HUES48 (cell line): ENCODE measurements around the gene GSTM5.
"Not testable (repeated sequence)": the region's sequence is repeated elsewhere in the genome, so short reads cannot be mapped to it uniquely, and the experiment has no call there.

Source experiments
- H3K27ac ChIP-seq: one replicate; pipeline ENCODE4 v1.7.0; 2013; ENCODE audit warnings: low read depth, low read length, inconsistent platforms
- H3K27me3 ChIP-seq: 2 replicates; pipeline ENCODE4 v1.6.1; 2013; ENCODE audit warnings: mild to moderate bottlenecking, low read length; ENCODE audit not compliant: control insufficient read depth, insufficient read depth
- H3K36me3 ChIP-seq: 2 replicates; pipeline ENCODE4 v1.6.1; 2013; ENCODE audit warnings: low read length; ENCODE audit not compliant: control insufficient read depth, insufficient read depth
- H3K4me1 ChIP-seq: 2 replicates; pipeline ENCODE4 v1.6.1; 2013; ENCODE audit warnings: mild to moderate bottlenecking, low read length; ENCODE audit not compliant: control insufficient read depth, insufficient read depth
- H3K4me3 ChIP-seq: 2 replicates; pipeline ENCODE4 v1.5.1; 2013; ENCODE audit warnings: mild to moderate bottlenecking, low read depth, low read length
- H3K9ac ChIP-seq: 2 replicates; pipeline ENCODE4 v1.6.1; 2013; ENCODE audit warnings: mild to moderate bottlenecking, low read depth, low read length, moderate library complexity
- H3K9me3 ChIP-seq: 2 replicates; pipeline ENCODE4 v1.6.1; 2013; ENCODE audit warnings: low read length; ENCODE audit not compliant: control insufficient read depth, insufficient read depth

The GSTM5 gene

GRCh38 chr1:109754738-109755137 is 42.7 kb downstream of the GSTM5 start:
- no peaks in the 10 kb centered on the region; the same call in 1 of the 2 replicates for H3K9me3 ChIP-seq

GRCh38 chr1:109756325-109756724 is 44.3 kb downstream of the GSTM5 start:
- H3K4me3 ChIP-seq, H3K27me3 ChIP-seq, H3K9me3 ChIP-seq, H3K4me1 ChIP-seq, H3K36me3 ChIP-seq, H3K9ac ChIP-seq, H3K27ac ChIP-seq: not testable (repeated sequence)

More at GRCh38 chr1:109754738-109755137, 42.7 kb downstream of the GSTM5 start:
- Histone ChIP-seq H3K36me3 (no peaks in the 10 kb centered on the region), H3K27me3 (no peaks in the 10 kb centered on the region), H3K4me1 (no peaks in the 10 kb centered on the region), H3K27ac (no peak overlapping the region), H3K9ac (no peak overlapping the region), H3K4me3 (no peak overlapping the region)

- Histone ChIP-seq H3K36me3 (no peaks in the 10 kb centered on the region), H3K4me3 (no peak overlapping the region), H3K9ac (no peak overlapping the region), H3K4me1 (no peaks in the 10 kb centered on the region), H3K9me3 (no peaks in the 10 kb centered on the region), H3K27ac (no peak overlapping the region), H3K27me3 (no peaks in the 10 kb centered on the region)
Observed at GRCh38 chr1:109756848-109757521, 44.9 kb downstream of the GSTM5 start.

- H3K9ac ChIP-seq, result no peak overlapping the region
- H3K4me1 ChIP-seq, result no peaks in the 10 kb centered on the region
- H3K27ac ChIP-seq, result no peak overlapping the region
- H3K27me3 ChIP-seq, result no peaks in the 10 kb centered on the region
- H3K36me3 ChIP-seq, result no peaks in the 10 kb centered on the region
- no peak overlapping the region for H3K4me3 ChIP-seq
- H3K9me3 ChIP-seq, result no peaks in the 10 kb centered on the region
Observed at GRCh38 chr1:109757936-109758786, 46.1 kb downstream of the GSTM5 start.

GRCh38 chr1:109759513-109760334 is 47.7 kb downstream of the GSTM5 start:
- H3K4me1 ChIP-seq, result no peaks in the 10 kb centered on the region
- no peaks in the 10 kb centered on the region for H3K27me3 ChIP-seq

GRCh38 chr1:109760581-109761226 is 48.7 kb downstream of the GSTM5 start:
- Histone ChIP-seq H3K27me3 (no peaks in the 10 kb centered on the region), H3K9ac (no peak overlapping the region), H3K4me1 (no peaks in the 10 kb centered on the region)

More at GRCh38 chr1:109759513-109760334, 47.7 kb downstream of the GSTM5 start:
- no peaks in the 10 kb centered on the region for H3K9me3 ChIP-seq
- H3K9ac ChIP-seq, result no peak overlapping the region
- no peaks in the 10 kb centered on the region for H3K36me3 ChIP-seq
- H3K4me3 ChIP-seq, result no peak overlapping the region
- no peak overlapping the region for H3K27ac ChIP-seq

GRCh38 chr1:109761227-109762038 is 49.4 kb downstream of the GSTM5 start:
- no peaks in the 10 kb centered on the region for H3K4me1 ChIP-seq
- H3K9ac ChIP-seq, result no peak overlapping the region
- H3K4me3 ChIP-seq, result no peak overlapping the region
- no peaks in the 10 kb centered on the region for H3K36me3 ChIP-seq
- no peaks in the 10 kb centered on the region for H3K27me3 ChIP-seq
- no peaks in the 10 kb centered on the region for H3K9me3 ChIP-seq
- no peak overlapping the region for H3K27ac ChIP-seq

More at GRCh38 chr1:109760581-109761226, 48.7 kb downstream of the GSTM5 start:
- H3K36me3 ChIP-seq, result no peaks in the 10 kb centered on the region
- no peak overlapping the region for H3K27ac ChIP-seq
- no peaks in the 10 kb centered on the region for H3K9me3 ChIP-seq
- H3K4me3 ChIP-seq, result no peak overlapping the region

GRCh38 chr1:109762039-109762585 is 50.1 kb downstream of the GSTM5 start:
- no peaks in the 10 kb centered on the region for H3K27me3 ChIP-seq
- H3K4me3 ChIP-seq, result no peak overlapping the region
- no peak overlapping the region for H3K9ac ChIP-seq
- no peaks in the 10 kb centered on the region for H3K36me3 ChIP-seq
- no peaks in the 10 kb centered on the region for H3K9me3 ChIP-seq
- H3K4me1 ChIP-seq, result no peaks in the 10 kb centered on the region
- H3K27ac ChIP-seq, result no peak overlapping the region

GRCh38 chr1:109762821-109763645 is 51.0 kb downstream of the GSTM5 start:
- no peak overlapping the region for H3K9ac ChIP-seq
- H3K36me3 ChIP-seq, result no peaks in the 10 kb centered on the region
- no peak overlapping the region for H3K27ac ChIP-seq
- H3K4me1 ChIP-seq, result no peaks in the 10 kb centered on the region
- no peaks in the 10 kb centered on the region for H3K27me3 ChIP-seq
- H3K4me3 ChIP-seq, result no peak overlapping the region
- H3K9me3 ChIP-seq, result no peaks in the 10 kb centered on the region
